ENCODE results near the gene OCRL. TPM values are rescaled to one million over a fixed set of nuclear protein-coding genes. Genes with fewer than 3 reads are reported as not detected.

Gene OCRL
- total RNA-seq, 1 experiment from 2014 or later, result 25.4 TPM

GRCh38 chrX:129522184-129523078 is 17.6 kb upstream of the OCRL start:
- H3K36me3 ChIP-seq (ENCODE audit: insufficient read depth, low read length, poor library complexity, severe bottlenecking), result no peaks in the 10 kb centered on the region
- H3K4me1 ChIP-seq (ENCODE audit: insufficient read depth, low read length, poor library complexity, severe bottlenecking), result peaks cover 11% of the 10 kb centered on the region
- H3K9me3 ChIP-seq (ENCODE audit: low read depth, low read length, poor library complexity, severe bottlenecking), result no peaks in the 10 kb centered on the region
- intact Hi-C loops (cut with micrococcal nuclease; ENCODE audit: unreplicated experiment), result no loop called here
- TF ChIP-seq CTCF (conservative IDR thresholded peaks at IDR 0.05; ENCODE audit: low read depth, low read length) (peak; percentile 23; the same call in 1 of the 2 replicates), EZH2 (IDR thresholded peaks at IDR 0.05; ENCODE audit: borderline replicate concordance, low read depth, low read length, poor library complexity, severe bottlenecking) (no peak)
- peak; percentile 64 for DNase-seq (ENCODE audit: low spot score)
- peak overlapping the region; percentile 73 for H3K4me3 ChIP-seq (ENCODE audit: low read depth, low read length, poor library complexity, severe bottlenecking)
- CTCF ChIA-PET, result no interaction called here
- peak overlapping the region; percentile 87 for H3K27ac ChIP-seq (ENCODE audit: low read depth, low read length, poor library complexity, severe bottlenecking)
- POLR2A ChIA-PET (ENCODE audit: low non-redundant PET), result interaction anchor here (0.6 kb wide), 1 partner anchor 20 kb away, joined by 3 read pairs; no protein-coding TSS in a partner anchor
- H3K27me3 ChIP-seq (replicated peaks; ENCODE audit: insufficient read depth, low read depth, low read length, poor library complexity), result no peaks in the 10 kb centered on the region
- no TSS peak for BruUV-seq (replicated peaks)

DNA sequence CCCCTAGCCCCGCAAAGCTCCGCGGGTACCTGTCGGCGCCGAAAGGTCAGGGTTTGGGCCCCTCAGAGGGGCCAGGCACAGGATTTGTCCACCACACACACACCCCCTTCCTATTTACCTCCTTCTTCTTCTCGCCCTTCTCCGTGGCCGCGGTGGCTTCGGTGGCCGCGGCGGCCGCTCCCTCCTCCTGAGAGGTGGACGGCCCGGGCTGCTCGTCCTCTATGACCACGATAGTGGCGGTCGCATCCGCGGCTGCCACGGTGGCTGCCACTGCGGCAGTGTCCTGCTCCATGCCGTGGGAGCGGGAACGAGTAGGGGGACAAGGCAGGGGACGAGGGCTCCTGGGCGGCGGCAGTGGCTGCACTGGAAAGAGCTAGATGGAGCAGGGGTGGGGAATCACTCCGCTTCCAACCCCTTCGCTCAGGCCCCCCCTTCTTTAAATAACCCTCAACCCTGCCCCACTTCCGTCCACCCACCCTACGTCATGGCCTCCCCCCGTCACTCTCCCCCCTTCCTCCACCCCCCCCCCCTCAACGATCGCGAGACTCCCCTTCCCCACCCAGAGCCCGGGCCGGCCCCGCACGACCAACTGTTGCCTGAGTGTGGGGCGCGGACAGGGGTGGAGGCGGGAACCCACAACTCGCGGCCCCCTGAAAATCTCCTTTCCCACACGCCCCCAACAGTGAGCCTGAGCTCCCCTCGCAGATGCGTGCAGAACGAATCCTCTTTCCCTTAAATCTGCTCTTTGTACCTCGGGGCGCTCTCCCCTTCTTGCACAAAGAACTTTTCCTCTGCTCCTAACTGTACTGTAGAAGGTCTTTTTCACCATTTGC is 16.8 kb upstream of the OCRL start, which contains the start of gene SMARCA1:
Gene SMARCA1, minus strand, starts transcription at position 412 of the 833 bp plus-strand sequence. Its CDS starts 120 bp downstream, at position 292.
- intact Hi-C loops (cut with micrococcal nuclease; ENCODE audit: unreplicated experiment), result no loop called here
- BruUV-seq (replicated peaks), result no TSS peak
- Histone ChIP-seq H3K27ac (ENCODE audit: low read depth, low read length, poor library complexity, severe bottlenecking) (peak within 1 kb of the TSS; percentile 87), H3K27me3 (replicated peaks; ENCODE audit: insufficient read depth, low read depth, low read length, poor library complexity) (no peaks in the 10 kb centered on the region), H3K4me3 (ENCODE audit: low read depth, low read length, poor library complexity, severe bottlenecking) (peak within 1 kb of the TSS; percentile 73), H3K4me1 (ENCODE audit: insufficient read depth, low read length, poor library complexity, severe bottlenecking) (peaks cover 5% of the 10 kb centered on the region), H3K9me3 (ENCODE audit: low read depth, low read length, poor library complexity, severe bottlenecking) (no peaks in the 10 kb centered on the region), H3K36me3 (ENCODE audit: insufficient read depth, low read length, poor library complexity, severe bottlenecking) (no peaks in the 10 kb centered on the region)
- DNase-seq (ENCODE audit: low spot score), result peak; percentile 63
- ChIA-PET POLR2A (ENCODE audit: low non-redundant PET) (no interaction called here), CTCF (no interaction called here)
- no peak for TF ChIP-seq CTCF (conservative IDR thresholded peaks at IDR 0.05; ENCODE audit: low read depth, low read length)
- TF ChIP-seq EZH2 (IDR thresholded peaks at IDR 0.05; ENCODE audit: borderline replicate concordance, low read depth, low read length, poor library complexity, severe bottlenecking), result no peak

GRCh38 chrX:129524250-129524850 is 15.7 kb upstream of the OCRL start:
- Histone ChIP-seq H3K4me3 (ENCODE audit: low read depth, low read length, poor library complexity, severe bottlenecking) (peak overlapping the region; percentile 73), H3K27ac (ENCODE audit: low read depth, low read length, poor library complexity, severe bottlenecking) (peak overlapping the region; percentile 68), H3K36me3 (ENCODE audit: insufficient read depth, low read length, poor library complexity, severe bottlenecking) (no peaks in the 10 kb centered on the region), H3K9me3 (ENCODE audit: low read depth, low read length, poor library complexity, severe bottlenecking) (no peaks in the 10 kb centered on the region), H3K4me1 (ENCODE audit: insufficient read depth, low read length, poor library complexity, severe bottlenecking) (peaks cover 5% of the 10 kb centered on the region), H3K27me3 (replicated peaks; ENCODE audit: insufficient read depth, low read depth, low read length, poor library complexity) (no peaks in the 10 kb centered on the region)
- no peak for DNase-seq (ENCODE audit: low spot score)
- TF ChIP-seq EZH2 (IDR thresholded peaks at IDR 0.05; ENCODE audit: borderline replicate concordance, low read depth, low read length, poor library complexity, severe bottlenecking) (no peak), CTCF (conservative IDR thresholded peaks at IDR 0.05; ENCODE audit: low read depth, low read length) (no peak)
- ChIA-PET CTCF (no interaction called here), POLR2A (ENCODE audit: low non-redundant PET) (no interaction called here)
- no TSS peak for BruUV-seq (replicated peaks)
- intact Hi-C loops (cut with micrococcal nuclease; ENCODE audit: unreplicated experiment), result no loop called here
